Activated B cell treated with CpG ODN at 0.5 μM for 24 hours (primary cell): ENCODE measurements around the gene POU2F1. TPM values are rescaled to one million over a fixed set of nuclear protein-coding genes. Genes with fewer than 3 reads are reported as not detected.
A peak's percentile ranks its signal among the peaks of the same experiment; 100 is the strongest.

Experiments
- ATAC-seq: fragments of 200-7000 bp; cut with Tn5 transposase; one replicate; pipeline ENCODE4 v1.10.0; 2021; ENCODE audit warnings: low read depth, mild to moderate bottlenecking, moderate library complexity
- CTCF ChIA-PET: fragments of 350-600 bp; sonication (Branson Sonifier 250); formaldehyde crosslinking; loops from one replicate; lab custom pipeline; 2021; ENCODE audit warnings: antibody characterized with exemption; lab: Charles Lee
- POLR2A ChIA-PET: fragments of 350-600 bp; sonication (Branson Sonifier 250); formaldehyde crosslinking; loops from one replicate; lab custom pipeline; 2021; ENCODE audit warnings: antibody characterized with exemption; lab: Charles Lee
- DNase-seq: peaks from one replicate; pipeline ENCODE4 v3.0.0; 2022
- H3K27ac Mint-ChIP-seq: one replicate; pipeline ENCODE4 v1.8.0; 2020; ENCODE audit warnings: mixed read lengths
- H3K27me3 Mint-ChIP-seq: one replicate; pipeline ENCODE4 v1.8.0; 2021; ENCODE audit warnings: mixed read lengths
- H3K36me3 Mint-ChIP-seq: one replicate; pipeline ENCODE4 v1.8.0; 2021; ENCODE audit warnings: low read depth, mixed read lengths
- H3K4me1 Mint-ChIP-seq: one replicate; pipeline ENCODE4 v1.8.0; 2021; ENCODE audit warnings: mixed read lengths
- H3K4me3 Mint-ChIP-seq: one replicate; pipeline ENCODE4 v1.8.0; 2020; ENCODE audit warnings: mild to moderate bottlenecking, mixed read lengths
- H3K9me3 Mint-ChIP-seq: one replicate; pipeline ENCODE4 v1.8.0; 2020; ENCODE audit warnings: mixed read lengths
- intact Hi-C: fragments of 100-400 bp; cut with micrococcal nuclease; formaldehyde crosslinking; loops from one replicate; pipeline ENCODE4 v1.15.1; 2024
- total RNA-seq: library from RNA; stranded (reverse); gene quantifications from 2 replicates; pipeline ENCODE4 v1.2.3, GENCODE V29; 2022
- TF ChIP-seq, protein P1 (sequence below): fragments of 200-600 bp; IDR thresholded peaks from one replicate; pipeline ENCODE4 v1.8.0; 2022; ENCODE audit warnings: antibody characterized with exemption, mild to moderate bottlenecking

Gene POU2F1
- total RNA-seq, 1 donor from 2014 or later = 35.5 TPM

DNA sequence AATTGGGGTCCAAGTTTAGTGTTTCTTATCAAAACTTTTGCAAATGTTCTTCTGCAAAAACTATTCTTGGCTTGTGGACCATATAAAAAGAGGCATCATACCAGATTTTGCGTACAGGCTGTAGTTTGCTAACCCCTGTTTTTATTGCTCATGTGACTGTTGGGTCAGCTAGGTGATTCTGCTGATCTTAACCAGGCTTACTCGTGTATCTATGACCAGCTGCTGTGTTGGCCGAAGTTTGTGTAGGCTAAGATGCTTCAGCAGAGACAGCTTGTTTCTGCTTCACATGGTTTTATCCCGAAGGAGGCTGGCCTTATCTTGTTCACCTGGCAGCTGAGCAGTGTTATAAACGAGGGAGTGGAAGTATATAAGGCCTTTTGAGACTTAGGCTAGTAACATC is 38.2 kb downstream of the POU2F1 start:
- TF ChIP-seq, protein P1, sequence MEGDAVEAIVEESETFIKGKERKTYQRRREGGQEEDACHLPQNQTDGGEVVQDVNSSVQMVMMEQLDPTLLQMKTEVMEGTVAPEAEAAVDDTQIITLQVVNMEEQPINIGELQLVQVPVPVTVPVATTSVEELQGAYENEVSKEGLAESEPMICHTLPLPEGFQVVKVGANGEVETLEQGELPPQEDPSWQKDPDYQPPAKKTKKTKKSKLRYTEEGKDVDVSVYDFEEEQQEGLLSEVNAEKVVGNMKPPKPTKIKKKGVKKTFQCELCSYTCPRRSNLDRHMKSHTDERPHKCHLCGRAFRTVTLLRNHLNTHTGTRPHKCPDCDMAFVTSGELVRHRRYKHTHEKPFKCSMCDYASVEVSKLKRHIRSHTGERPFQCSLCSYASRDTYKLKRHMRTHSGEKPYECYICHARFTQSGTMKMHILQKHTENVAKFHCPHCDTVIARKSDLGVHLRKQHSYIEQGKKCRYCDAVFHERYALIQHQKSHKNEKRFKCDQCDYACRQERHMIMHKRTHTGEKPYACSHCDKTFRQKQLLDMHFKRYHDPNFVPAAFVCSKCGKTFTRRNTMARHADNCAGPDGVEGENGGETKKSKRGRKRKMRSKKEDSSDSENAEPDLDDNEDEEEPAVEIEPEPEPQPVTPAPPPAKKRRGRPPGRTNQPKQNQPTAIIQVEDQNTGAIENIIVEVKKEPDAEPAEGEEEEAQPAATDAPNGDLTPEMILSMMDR = no peak
- H3K4me3 Mint-ChIP-seq = no peak overlapping the region
- peaks cover 6% of the 10 kb centered on the region for H3K4me1 Mint-ChIP-seq
- ChIA-PET CTCF (no interaction called here), POLR2A (no interaction called here)
- H3K9me3 Mint-ChIP-seq = no peaks in the 10 kb centered on the region
- no peak overlapping the region for H3K27ac Mint-ChIP-seq
- no peak for ATAC-seq
- intact Hi-C loops = no loop called here
- no peaks in the 10 kb centered on the region for H3K27me3 Mint-ChIP-seq
- no peaks in the 10 kb centered on the region for H3K36me3 Mint-ChIP-seq
- DNase-seq = no peak

DNA sequence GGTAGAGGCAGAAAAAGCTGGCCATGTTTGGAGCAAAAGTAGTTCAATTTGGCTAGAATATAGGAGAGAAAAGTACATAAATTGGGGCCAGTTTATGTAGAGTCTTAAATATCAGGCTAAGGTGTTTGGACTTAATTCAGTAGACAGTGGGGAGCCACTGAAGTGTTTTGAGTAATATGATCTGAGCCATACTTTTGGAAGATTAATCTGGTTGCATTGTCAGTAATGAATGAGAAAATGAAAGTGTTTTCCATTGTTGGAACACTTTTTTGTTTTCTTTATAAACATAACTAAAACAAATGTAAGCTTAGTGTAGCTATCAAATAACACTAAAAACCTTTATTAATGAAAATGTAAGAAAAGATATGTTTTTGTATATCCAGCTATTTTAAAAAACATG is 42.1 kb downstream of the POU2F1 start:
- intact Hi-C loops = no loop called here
- no peaks in the 10 kb centered on the region for H3K36me3 Mint-ChIP-seq
- H3K4me3 Mint-ChIP-seq = no peak overlapping the region
- ATAC-seq (no peak), DNase-seq (no peak)
- H3K4me1 Mint-ChIP-seq = peaks cover 9% of the 10 kb centered on the region
- ChIA-PET CTCF (interaction anchor here (1.1 kb wide), 1 partner anchor 196 kb away, joined by 4 read pairs; no protein-coding TSS in a partner anchor), POLR2A (interaction anchor here (0.6 to 5.0 kb wide), 2 partner anchors 42 to 79 kb away, joined by 3 to 24 read pairs; partner anchors contain the start of gene POU2F1)
- no peaks in the 10 kb centered on the region for H3K9me3 Mint-ChIP-seq
- no peak overlapping the region for H3K27ac Mint-ChIP-seq
- no peaks in the 10 kb centered on the region for H3K27me3 Mint-ChIP-seq
- TF ChIP-seq, protein P1 = no peak

DNA sequence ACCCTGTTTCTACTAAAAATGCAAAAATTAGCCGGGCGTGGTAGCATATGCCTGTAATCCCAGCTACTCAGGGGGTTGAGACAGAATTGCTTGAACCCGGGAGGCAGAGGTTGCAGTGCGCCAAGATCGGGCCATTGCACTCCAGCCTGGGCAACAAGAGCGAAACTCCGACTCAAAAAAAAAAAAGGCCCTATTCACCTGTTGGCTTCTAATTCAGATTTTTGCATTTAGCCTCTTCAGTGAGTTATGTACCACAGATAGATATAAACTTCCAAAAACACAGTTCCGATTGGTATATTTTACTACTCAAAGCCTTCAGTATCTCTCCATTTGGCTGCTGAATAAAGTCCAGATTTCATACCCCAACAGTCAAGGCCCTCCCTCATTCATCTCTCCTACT is 42.7 kb downstream of the POU2F1 start:
- no peak for DNase-seq
- H3K36me3 Mint-ChIP-seq = no peaks in the 10 kb centered on the region
- H3K4me3 Mint-ChIP-seq = no peak overlapping the region
- H3K27ac Mint-ChIP-seq = no peak overlapping the region
- ChIA-PET POLR2A (interaction anchor here (5.0 kb wide), 1 partner anchor 42 kb away, joined by 24 read pairs; the partner anchor contains the start of gene POU2F1), CTCF (interaction anchor here (1.1 to 1.2 kb wide), 2 partner anchors 111 to 197 kb away, joined by 3 to 4 read pairs; no protein-coding TSS in a partner anchor)
- intact Hi-C loops = no loop called here
- TF ChIP-seq, protein P1 = no peak
- no peaks in the 10 kb centered on the region for H3K9me3 Mint-ChIP-seq
- H3K4me1 Mint-ChIP-seq = peaks cover 11% of the 10 kb centered on the region
- no peak for ATAC-seq
- no peaks in the 10 kb centered on the region for H3K27me3 Mint-ChIP-seq

DNA sequence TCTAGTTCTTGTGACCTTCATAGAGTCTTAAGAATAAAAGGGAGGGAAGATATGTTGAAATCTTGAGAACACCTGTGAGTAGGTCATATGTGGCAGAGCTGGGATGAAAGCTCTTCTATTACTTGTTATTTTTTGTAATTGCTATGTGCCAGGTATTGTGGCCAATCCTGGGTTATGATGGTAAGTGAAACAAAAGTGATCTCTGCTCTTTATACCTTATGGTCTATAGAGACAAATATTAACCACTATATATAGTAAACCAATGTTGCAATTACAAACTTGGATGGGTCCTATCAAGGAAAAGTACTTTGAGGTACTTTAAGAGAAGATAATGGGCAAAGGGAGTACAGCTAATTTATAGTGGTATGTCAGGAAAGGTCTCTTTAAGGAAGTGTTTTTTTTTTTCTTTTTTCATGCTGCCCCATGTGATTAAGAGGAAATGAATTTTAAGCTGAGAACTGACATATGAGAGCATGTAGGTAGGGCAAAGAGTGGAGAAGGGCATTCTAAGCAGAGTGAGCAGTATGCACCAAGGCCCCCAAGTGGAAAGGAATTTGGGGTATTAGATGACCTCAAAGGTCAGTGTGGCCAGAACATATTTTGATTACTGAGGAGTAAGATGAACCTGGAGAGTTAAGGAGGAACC is 43.3 kb downstream of the POU2F1 start:
- ATAC-seq = peak; percentile 43
- Mint-ChIP-seq H3K9me3 (no peaks in the 10 kb centered on the region), H3K27me3 (no peaks in the 10 kb centered on the region), H3K4me1 (peaks cover 12% of the 10 kb centered on the region), H3K4me3 (no peak overlapping the region), H3K27ac (no peak overlapping the region), H3K36me3 (no peaks in the 10 kb centered on the region)
- TF ChIP-seq, protein P1 = no peak
- ChIA-PET CTCF (interaction anchor here (1.2 to 2.4 kb wide), 2 partner anchors 111 to 269 kb away, joined by 3 to 8 read pairs; no protein-coding TSS in a partner anchor), POLR2A (interaction anchor here (0.6 to 5.0 kb wide), 2 partner anchors 43 to 148 kb away, joined by 3 to 24 read pairs; partner anchors contain the start of gene POU2F1)
- intact Hi-C loops = loop anchor here (2.0 kb wide), 1 partner anchor 15 kb away; no protein-coding TSS in a partner anchor
- DNase-seq = no peak

DNA sequence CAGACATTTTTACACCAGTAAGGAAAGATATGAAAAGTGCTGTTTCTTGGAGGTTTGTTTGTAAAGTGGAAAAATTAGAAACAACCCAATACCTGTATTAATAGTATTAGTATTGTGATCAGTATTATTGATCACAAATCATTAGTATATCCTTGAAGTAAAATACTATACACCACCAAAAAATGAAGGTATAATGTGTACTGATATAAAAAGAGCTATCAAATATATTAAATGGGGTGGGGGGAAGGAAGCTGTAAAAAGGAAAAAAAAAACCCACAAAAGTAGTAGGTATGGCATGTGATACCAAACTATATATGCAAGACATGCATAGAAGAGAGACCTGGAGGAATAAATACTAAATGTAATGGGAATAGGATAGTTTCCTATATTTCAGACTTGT is 46.3 kb downstream of the POU2F1 start:
- no peaks in the 10 kb centered on the region for H3K27me3 Mint-ChIP-seq
- peaks cover 20% of the 10 kb centered on the region for H3K4me1 Mint-ChIP-seq
- no peaks in the 10 kb centered on the region for H3K9me3 Mint-ChIP-seq
- no peak overlapping the region for H3K27ac Mint-ChIP-seq
- no peak for DNase-seq
- ChIA-PET POLR2A (interaction anchor here (0.6 to 1.6 kb wide), 6 partner anchors 45 to 234 kb away, joined by 3 to 15 read pairs (median 4); no protein-coding TSS in a partner anchor), CTCF (interaction anchor here (0.9 to 4.7 kb wide), 21 partner anchors 10 to 266 kb away, joined by 3 to 86 read pairs (median 6); partner anchors contain the start of gene POU2F1)
- ATAC-seq = no peak
- H3K4me3 Mint-ChIP-seq = no peak overlapping the region
- no peaks in the 10 kb centered on the region for H3K36me3 Mint-ChIP-seq
- TF ChIP-seq, protein P1 = no peak
- intact Hi-C loops = loop anchor here (1.0 to 5.0 kb wide), 3 partner anchors 76 to 285 kb away; partner anchors contain the start of gene CREG1
